Retinal pigment epithelial cell (primary cell): Measurements from ENCODE around the gene MIOX.

Experiments
- DNase-seq: peaks from one replicate; pipeline ENCODE4 v3.0.0-alpha.2; 2010; ENCODE audit warnings: low read depth
- H3K4me3 ChIP-seq: 2 replicates; pipeline ENCODE4 v1.5.1; 2011; ENCODE audit warnings: mild to moderate bottlenecking, low read length, control low read depth, moderate library complexity
- CTCF ChIP-seq: conservative IDR thresholded peaks from 2 replicates; pipeline ENCODE4 v1.5.1; 2011; ENCODE audit warnings: low read depth, low read length, control low read depth, inconsistent platforms

MIOX gene

GRCh38 chr22:50486561-50487289, at the start of gene MIOX:
Gene MIOX, plus strand, starts transcription at chr22:50486859. Its CDS starts 39 bp downstream, at chr22:50486898.
- TF ChIP-seq CTCF: no peak

GRCh38 chr22:50437511-50438304, 49.0 kb upstream of the MIOX start:
- TF ChIP-seq CTCF: no peak
- no peak for DNase-seq
- no peak overlapping the region for H3K4me3 ChIP-seq

More at GRCh38 chr22:50486561-50487289, at the start of gene MIOX:
- DNase-seq: no peak
- H3K4me3 ChIP-seq: no peak within 1 kb of the TSS

- no peak for DNase-seq
- H3K4me3 ChIP-seq: no peak overlapping the region
- no peak for TF ChIP-seq CTCF
These were observed 48.1 kb upstream of the MIOX start for GRCh38 chr22:50438305-50439275.

GRCh38 chr22:50439314-50439870, 47.3 kb upstream of the MIOX start:
- TF ChIP-seq CTCF: no peak
- no peak for DNase-seq
- no peak overlapping the region for H3K4me3 ChIP-seq

GRCh38 chr22:50439871-50440331, 46.8 kb upstream of the MIOX start:
- H3K4me3 ChIP-seq: no peak overlapping the region
- no peak for TF ChIP-seq CTCF
- DNase-seq: no peak

- no peak for DNase-seq
- TF ChIP-seq CTCF: no peak
These were observed 46.0 kb upstream of the MIOX start for GRCh38 chr22:50440544-50441249.

More at GRCh38 chr22:50440544-50441249, 46.0 kb upstream of the MIOX start:
- H3K4me3 ChIP-seq: no peak overlapping the region
